Large intestine (tissue), 1 donor: ENCODE measurements around the gene SLC16A3. TPM values are rescaled to one million over a fixed set of nuclear protein-coding genes. Genes with fewer than 3 reads are reported as not detected.

Source experiments
- polyA plus RNA-seq: library from polyadenylated mRNA; unstranded; fragments of 120-200 nt; gene quantifications from one replicate; pipeline ENCODE4 v1.2.1, GENCODE V29; 2013

The SLC16A3 gene
- polyA plus RNA-seq, 1 donor: 19.5 TPM

Other genes with a start within 250 kb of the SLC16A3 start
- gene CENPX, start 206.2 kb upstream of the SLC16A3 start, polyA plus RNA-seq: 48.0 TPM
- gene LRRC45, start 205.7 kb upstream of the SLC16A3 start, polyA plus RNA-seq: 14.4 TPM
- 10.1 TPM for gene RAC3, start 197.4 kb upstream of the SLC16A3 start, polyA plus RNA-seq
- 44.1 TPM for gene DCXR, start 191.3 kb upstream of the SLC16A3 start, polyA plus RNA-seq
- gene RFNG, start 177.2 kb upstream of the SLC16A3 start, polyA plus RNA-seq: 42.1 TPM
- 97.1 TPM for gene GPS1, start 177.1 kb upstream of the SLC16A3 start, polyA plus RNA-seq
- gene DUS1L, start 163.2 kb upstream of the SLC16A3 start, polyA plus RNA-seq: 90.4 TPM
- 34.7 TPM for gene FASN, start 130.8 kb upstream of the SLC16A3 start, polyA plus RNA-seq
- gene CCDC57, start 16.2 kb upstream of the SLC16A3 start, polyA plus RNA-seq: 45.6 TPM
- 147 TPM for gene CSNK1D, start 44.7 kb downstream of the SLC16A3 start, polyA plus RNA-seq
- 8.6 TPM for gene CD7, start 88.6 kb downstream of the SLC16A3 start, polyA plus RNA-seq
- gene SECTM1, start 104.7 kb downstream of the SLC16A3 start, polyA plus RNA-seq: 16.1 TPM
- gene TEX19, start 130.2 kb downstream of the SLC16A3 start, polyA plus RNA-seq: not detected
- 0.04 TPM for gene UTS2R, start 142.7 kb downstream of the SLC16A3 start, polyA plus RNA-seq
- 50.4 TPM for gene HEXD, start 189.3 kb downstream of the SLC16A3 start, polyA plus RNA-seq
- 20.9 TPM for gene OGFOD3, start 189.5 kb downstream of the SLC16A3 start, polyA plus RNA-seq
- 60.4 TPM for gene CYBC1, start 221.7 kb downstream of the SLC16A3 start, polyA plus RNA-seq
- 44.1 TPM for gene NARF, start 229.7 kb downstream of the SLC16A3 start, polyA plus RNA-seq